Kasumi-1 (cell line): ENCODE measurements around the gene PRKG1.

Source experiments
- DNase-seq, 2 experiments: peaks; one replicate each; lab custom pipeline; 2025; lab: John Stamatoyannopoulos, UW

PRKG1 gene

GRCh38 chr10:52064084-52064845 lies 990.0 kb downstream of the PRKG1 start:
- DNase-seq, result no peak

GRCh38 chr10:52066383-52066782 lies 992.1 kb downstream of the PRKG1 start:
- DNase-seq, result no peak

GRCh38 chr10:52068485-52068884 lies 994.2 kb downstream of the PRKG1 start:
- no peak for DNase-seq

GRCh38 chr10:52071814-52072213 lies 997.5 kb downstream of the PRKG1 start:
- DNase-seq, result no peak

GRCh38 chr10:52074505-52075026 lies 1000.3 kb downstream of the PRKG1 start:
- DNase-seq, result no peak

GRCh38 chr10:52077814-52078213 lies 1003.5 kb downstream of the PRKG1 start:
- DNase-seq, result no peak

- no peak for DNase-seq
Observed at GRCh38 chr10:52078397-52078937, 1004.2 kb downstream of the PRKG1 start.

GRCh38 chr10:52082307-52082706 lies 1008.0 kb downstream of the PRKG1 start:
- no peak for DNase-seq

- DNase-seq, result no peak
Observed at GRCh38 chr10:52083422-52083821, 1009.1 kb downstream of the PRKG1 start.

GRCh38 chr10:52092390-52092789 lies 1018.1 kb downstream of the PRKG1 start:
- DNase-seq, result no peak

GRCh38 chr10:52098130-52098529 lies 1023.8 kb downstream of the PRKG1 start:
- no peak for DNase-seq

- no peak for DNase-seq
Observed at GRCh38 chr10:52099026-52099600, 1024.8 kb downstream of the PRKG1 start.

GRCh38 chr10:52100011-52100547 lies 1025.8 kb downstream of the PRKG1 start:
- no peak for DNase-seq

GRCh38 chr10:52105301-52105700 lies 1031.0 kb downstream of the PRKG1 start:
- no peak for DNase-seq

- DNase-seq, result no peak
Observed at GRCh38 chr10:52106011-52106410, 1031.7 kb downstream of the PRKG1 start.

GRCh38 chr10:52106899-52107298 lies 1032.6 kb downstream of the PRKG1 start:
- DNase-seq, result no peak

- DNase-seq, result no peak
Observed at GRCh38 chr10:52108236-52108635, 1033.9 kb downstream of the PRKG1 start.

GRCh38 chr10:52110576-52110975 lies 1036.3 kb downstream of the PRKG1 start:
- DNase-seq, result no peak

- DNase-seq, result no peak
Observed at GRCh38 chr10:52111101-52111891, 1037.0 kb downstream of the PRKG1 start.

GRCh38 chr10:52115823-52116222 lies 1041.5 kb downstream of the PRKG1 start:
- DNase-seq, result no peak

- no peak for DNase-seq
Observed at GRCh38 chr10:52119507-52119906, 1045.2 kb downstream of the PRKG1 start.

- no peak for DNase-seq
Observed at GRCh38 chr10:52121688-52122087, 1047.4 kb downstream of the PRKG1 start.
